Activated naive CD8-positive, alpha-beta T cell treated with anti-CD3 and anti-CD28 coated beads, Interleukin-2, amount 10 ng/mL, durations not matched to agents 7 days and 5 days (primary cell): ENCODE measurements around the gene ZNF678. TPM values are rescaled to one million over a fixed set of nuclear protein-coding genes. Genes with fewer than 3 reads are reported as not detected.

Experiments
- ATAC-seq: fragments of 150-1000 bp; cut with Tn5 transposase; one replicate; pipeline ENCODE4 v1.10.0; 2021; ENCODE audit warnings: low read depth, moderate library complexity
- POLR2A ChIA-PET: fragments of 350-600 bp; sonication (Branson Sonifier 250); formaldehyde crosslinking; loops from one replicate; lab custom pipeline; 2021; ENCODE audit warnings: antibody characterized with exemption; lab: Charles Lee
- DNase-seq: peaks from one replicate; pipeline ENCODE4 v3.0.0; 2021
- H3K27ac Mint-ChIP-seq: one replicate; pipeline ENCODE4 v1.8.0; 2022; ENCODE audit warnings: mild to moderate bottlenecking, mixed read lengths
- H3K27me3 Mint-ChIP-seq: one replicate; pipeline ENCODE4 v1.8.0; 2022; ENCODE audit warnings: mild to moderate bottlenecking, moderate library complexity, mixed read lengths
- H3K36me3 Mint-ChIP-seq: one replicate; pipeline ENCODE4 v1.8.0; 2021; ENCODE audit warnings: mild to moderate bottlenecking, mixed read lengths
- H3K4me1 Mint-ChIP-seq: one replicate; pipeline ENCODE4 v1.8.0; 2021; ENCODE audit warnings: mixed read lengths
- H3K4me3 Mint-ChIP-seq: one replicate; pipeline ENCODE4 v1.8.0; 2022; ENCODE audit warnings: mild to moderate bottlenecking, moderate library complexity, mixed read lengths
- H3K9me3 Mint-ChIP-seq: one replicate; pipeline ENCODE4 v1.8.0; 2021; ENCODE audit warnings: mixed read lengths
- total RNA-seq, 2 experiments: library from RNA; stranded (reverse); gene quantifications; one replicate each; pipeline ENCODE4 v1.2.3, GENCODE V29; 2021

The ZNF678 gene
- total RNA-seq: 1 to 10 TPM; 6.9 to 7.3 TPM

GRCh38 chr1:227563324-227564201, at the start of gene ZNF678:
ZNF678 (plus strand) TSS chr1:227563556; CDS start chr1:227650992, 87,436 bp downstream.
- Mint-ChIP-seq H3K9me3 (peaks cover 12% of the 10 kb centered on the region), H3K36me3 (peaks cover 26% of the 10 kb centered on the region)

DNA sequence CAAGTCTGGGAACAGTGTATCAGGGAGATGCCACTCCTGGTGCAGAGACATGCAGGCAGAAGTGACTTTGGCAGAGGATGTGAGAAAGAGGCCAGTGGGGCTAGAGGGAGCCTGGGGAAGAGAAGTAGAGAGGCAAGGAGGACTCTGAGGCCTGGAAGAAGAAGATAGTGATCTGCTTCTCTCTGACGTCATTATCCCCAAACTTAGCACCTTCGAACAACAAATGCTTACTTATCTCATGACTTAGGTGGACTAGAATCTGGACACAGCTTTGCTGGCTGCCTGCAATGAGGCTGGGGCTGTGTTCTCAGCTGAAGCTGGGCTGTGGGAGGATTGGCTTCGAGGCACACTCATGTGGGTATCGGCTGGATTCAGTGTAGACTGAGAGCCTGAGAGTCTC, 44.5 kb upstream of the ZNF678 start:
- peaks cover 1% of the 10 kb centered on the region for H3K9me3 Mint-ChIP-seq
- H3K36me3 Mint-ChIP-seq: no peaks in the 10 kb centered on the region
- H3K4me1 Mint-ChIP-seq: no peaks in the 10 kb centered on the region
- H3K27ac Mint-ChIP-seq: no peak overlapping the region
- peaks cover 8% of the 10 kb centered on the region for H3K27me3 Mint-ChIP-seq
- no peak overlapping the region for H3K4me3 Mint-ChIP-seq
- DNase-seq (no peak), ATAC-seq (no peak)
- POLR2A ChIA-PET: no interaction called here

More at GRCh38 chr1:227563324-227564201, at the start of gene ZNF678:
- Mint-ChIP-seq H3K27ac (peak within 1 kb of the TSS; percentile 87), H3K4me1 (peaks cover 11% of the 10 kb centered on the region), H3K4me3 (peak within 1 kb of the TSS; percentile 94), H3K27me3 (peaks cover 25% of the 10 kb centered on the region)
- ATAC-seq: peak; percentile 92
- POLR2A ChIA-PET: interaction anchor here (1.1 to 1.5 kb wide), 2 partner anchors 16 to 21 kb away, joined by 3 to 7 read pairs; no protein-coding TSS in a partner anchor
- peak; percentile 79 for DNase-seq

DNA sequence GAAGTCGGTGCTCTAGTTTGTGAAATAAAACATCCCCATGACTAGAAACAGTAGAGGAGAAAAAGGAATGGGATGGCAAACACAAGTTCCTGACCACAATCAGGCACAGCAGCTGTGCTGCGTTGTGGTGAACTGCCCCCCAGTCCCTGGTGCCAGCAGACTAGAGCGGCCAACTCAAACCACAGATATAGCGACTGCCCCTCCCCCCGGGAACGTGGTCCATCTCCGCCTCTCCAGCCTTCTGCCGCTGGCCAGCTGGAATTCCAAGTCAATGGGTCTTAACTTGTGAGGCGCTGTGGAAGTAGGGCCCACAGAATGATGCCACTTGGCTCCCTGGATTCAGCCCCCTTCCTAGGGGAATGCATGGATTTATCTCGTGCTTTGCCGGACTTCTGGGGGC, 41.6 kb upstream of the ZNF678 start:
- Mint-ChIP-seq H3K36me3 (no peaks in the 10 kb centered on the region), H3K4me3 (no peak overlapping the region), H3K4me1 (no peaks in the 10 kb centered on the region), H3K27ac (no peak overlapping the region), H3K27me3 (peaks cover 3% of the 10 kb centered on the region), H3K9me3 (peaks cover 6% of the 10 kb centered on the region)
- POLR2A ChIA-PET: no interaction called here
- ATAC-seq: no peak
- DNase-seq: no peak

DNA sequence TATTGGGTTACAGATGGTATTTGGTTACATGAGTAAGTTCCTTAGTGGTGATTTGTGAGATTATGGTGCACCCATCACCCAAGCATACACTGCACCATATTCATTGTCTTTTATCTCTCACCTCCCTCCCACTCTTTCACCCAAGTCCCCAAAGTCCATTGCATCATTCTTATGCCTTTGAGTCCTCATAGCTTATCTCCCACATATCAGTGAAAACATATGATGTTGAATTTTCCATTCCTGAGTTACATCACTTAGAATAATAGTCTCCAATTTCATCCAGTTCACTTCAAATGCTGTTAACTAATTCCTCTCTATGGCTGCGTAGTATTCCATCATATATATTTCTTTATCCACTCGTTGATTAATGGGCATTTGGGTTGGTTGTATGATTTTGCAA, 36.8 kb upstream of the ZNF678 start:
- Mint-ChIP-seq H3K4me3 (no peak overlapping the region), H3K4me1 (no peaks in the 10 kb centered on the region), H3K27me3 (peaks cover 2% of the 10 kb centered on the region), H3K36me3 (no peaks in the 10 kb centered on the region), H3K27ac (no peak overlapping the region), H3K9me3 (peaks cover 28% of the 10 kb centered on the region)
- ATAC-seq (no peak), DNase-seq (no peak)
- POLR2A ChIA-PET: no interaction called here

- POLR2A ChIA-PET: no interaction called here
- Mint-ChIP-seq H3K27ac (no peak overlapping the region), H3K4me3 (no peak overlapping the region), H3K36me3 (no peaks in the 10 kb centered on the region), H3K9me3 (peaks cover 25% of the 10 kb centered on the region), H3K27me3 (peaks cover 5% of the 10 kb centered on the region), H3K4me1 (no peaks in the 10 kb centered on the region)
- ATAC-seq: no peak
- no peak for DNase-seq
Measured at GRCh38 chr1:227532019-227532619, 31.2 kb upstream of the ZNF678 start.

DNA sequence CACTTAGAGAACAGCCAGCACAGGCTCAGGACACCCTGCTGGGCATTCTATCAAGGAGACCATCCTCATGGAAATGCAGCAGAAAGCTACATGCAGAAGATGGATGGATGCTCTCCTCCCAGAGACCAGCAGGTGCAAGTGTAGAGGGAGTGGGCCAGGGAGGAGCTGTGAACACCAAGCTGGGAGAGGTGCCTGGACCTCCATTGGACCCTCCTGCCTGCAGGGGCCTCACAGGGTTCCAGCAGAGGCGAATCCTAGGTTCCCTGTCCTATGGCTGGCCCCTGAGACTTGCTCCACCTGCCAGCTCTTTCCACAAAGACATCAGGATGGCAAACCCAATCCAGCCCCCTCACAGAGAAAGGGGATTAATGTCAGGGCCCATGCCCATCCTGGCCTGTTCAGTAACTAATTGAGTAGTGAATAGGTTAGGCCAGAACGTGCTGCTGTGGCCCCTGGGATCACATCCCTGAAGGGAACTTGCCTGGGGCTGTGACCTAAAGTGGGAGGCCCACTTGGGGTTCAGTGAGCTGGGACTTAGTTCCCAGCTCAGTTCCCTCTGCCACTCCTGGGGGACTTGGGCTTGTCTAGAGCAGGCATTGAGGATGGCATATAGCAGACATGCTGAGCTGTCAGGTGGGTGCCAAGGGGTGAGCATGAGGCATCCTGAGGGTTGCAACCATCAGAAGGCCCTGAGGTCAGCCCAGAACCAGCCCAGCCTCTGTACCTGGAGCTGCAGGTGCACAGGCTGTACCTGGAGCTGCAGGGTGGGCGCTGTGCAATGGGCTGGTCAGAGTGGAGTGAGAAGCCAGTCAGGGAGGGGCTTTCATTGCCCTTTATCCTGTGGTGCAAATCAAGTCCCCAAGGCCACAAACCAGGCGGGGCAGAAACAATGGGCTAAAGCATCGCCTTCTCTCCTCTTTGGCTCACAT, 22.9 kb upstream of the ZNF678 start:
- peaks cover 1% of the 10 kb centered on the region for H3K27me3 Mint-ChIP-seq
- no peak overlapping the region for H3K27ac Mint-ChIP-seq
- no peak overlapping the region for H3K4me3 Mint-ChIP-seq
- DNase-seq (no peak), ATAC-seq (no peak)
- no peaks in the 10 kb centered on the region for H3K36me3 Mint-ChIP-seq
- no peaks in the 10 kb centered on the region for H3K9me3 Mint-ChIP-seq
- peaks cover 3% of the 10 kb centered on the region for H3K4me1 Mint-ChIP-seq
- POLR2A ChIA-PET: no interaction called here

GRCh38 chr1:227541129-227541528, 22.2 kb upstream of the ZNF678 start:
- POLR2A ChIA-PET: no interaction called here
- Mint-ChIP-seq H3K9me3 (no peaks in the 10 kb centered on the region), H3K27ac (no peak overlapping the region), H3K4me3 (peak overlapping the region; percentile 19), H3K36me3 (no peaks in the 10 kb centered on the region), H3K27me3 (no peaks in the 10 kb centered on the region), H3K4me1 (peaks cover 3% of the 10 kb centered on the region)
- ATAC-seq (no peak), DNase-seq (no peak)

DNA sequence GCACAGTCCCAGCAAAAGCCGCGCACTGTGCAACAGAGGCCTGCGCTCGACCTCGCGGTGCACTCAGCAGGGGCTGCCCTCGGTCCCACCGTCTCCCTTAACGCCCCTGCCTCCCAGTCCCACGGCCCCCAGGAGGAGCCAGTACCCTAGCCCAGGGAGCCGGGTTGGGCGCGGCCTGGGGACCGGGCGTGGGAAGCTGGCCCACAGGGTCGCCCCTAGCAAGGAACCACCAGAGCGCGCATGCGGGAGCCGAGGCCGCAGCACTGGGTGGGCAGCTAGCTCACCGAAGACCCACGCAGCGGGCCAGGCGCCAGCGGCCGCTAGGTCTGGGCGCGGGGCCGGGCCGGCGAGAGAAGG, 21.6 kb upstream of the ZNF678 start:
- Mint-ChIP-seq H3K27me3 (no peaks in the 10 kb centered on the region), H3K4me1 (peaks cover 3% of the 10 kb centered on the region), H3K4me3 (no peak overlapping the region), H3K36me3 (no peaks in the 10 kb centered on the region), H3K9me3 (no peaks in the 10 kb centered on the region), H3K27ac (no peak overlapping the region)
- POLR2A ChIA-PET: no interaction called here
- DNase-seq: no peak
- ATAC-seq: no peak

DNA sequence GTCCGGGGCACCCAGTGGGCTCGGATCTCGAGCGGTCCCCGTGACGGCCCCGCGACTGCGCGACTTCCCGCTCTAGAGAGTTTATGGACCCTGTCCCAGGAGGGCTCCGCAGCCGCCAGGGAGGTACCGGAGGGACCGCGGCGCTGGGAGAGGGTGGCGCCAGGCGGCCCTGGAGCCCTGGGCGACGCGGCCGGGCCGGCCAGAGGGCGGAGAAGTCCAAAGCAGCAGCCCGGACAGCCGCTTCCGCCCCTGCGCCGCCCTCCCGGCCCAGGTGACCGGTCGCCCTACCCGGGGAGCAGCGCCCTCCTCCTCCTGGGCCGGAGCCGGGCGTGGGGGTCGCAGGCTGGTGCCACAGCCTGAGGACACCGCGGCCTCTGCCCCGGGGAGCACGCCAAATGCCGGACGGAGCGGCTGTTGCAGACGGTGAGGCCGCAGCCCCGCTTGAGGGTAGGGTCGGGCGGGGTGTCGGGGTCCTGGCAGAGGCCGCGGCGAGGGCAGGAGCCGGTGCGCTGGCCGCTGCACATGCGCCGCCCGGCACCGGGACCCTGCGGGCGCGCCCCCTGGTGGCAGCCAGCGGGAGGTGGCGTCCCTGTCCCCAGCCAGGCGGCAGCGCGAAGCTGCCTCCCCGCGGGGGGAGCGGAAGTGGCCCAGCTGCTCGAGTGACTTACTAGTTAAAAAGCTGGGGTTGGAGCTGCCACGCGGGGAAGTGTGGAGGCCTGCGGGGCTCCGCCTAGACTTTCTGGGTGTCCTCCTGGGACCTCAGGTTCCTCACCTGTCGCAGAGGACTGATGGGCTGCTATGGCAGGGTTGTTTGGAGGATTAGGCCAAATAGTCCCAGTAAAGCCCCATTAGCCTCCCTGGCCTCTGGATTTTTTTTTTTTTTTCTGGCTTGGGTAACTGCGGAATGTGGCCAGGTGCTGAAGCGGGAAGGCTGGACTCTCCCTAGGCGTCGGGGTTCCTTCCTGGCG, 20.9 kb upstream of the ZNF678 start:
- H3K27me3 Mint-ChIP-seq: no peaks in the 10 kb centered on the region
- POLR2A ChIA-PET: interaction anchor here (0.9 kb wide), 1 partner anchor 21 kb away, joined by 7 read pairs; the partner anchor contains the start of gene ZNF678
- H3K9me3 Mint-ChIP-seq: no peaks in the 10 kb centered on the region

GRCh38 chr1:227543283-227544066, 19.9 kb upstream of the ZNF678 start:
- H3K4me3 Mint-ChIP-seq: peak overlapping the region; percentile 13
- H3K4me1 Mint-ChIP-seq: peaks cover 3% of the 10 kb centered on the region
- no peak for DNase-seq
- no peaks in the 10 kb centered on the region for H3K27me3 Mint-ChIP-seq
- POLR2A ChIA-PET: no interaction called here
- no peaks in the 10 kb centered on the region for H3K9me3 Mint-ChIP-seq
- no peak for ATAC-seq
- peak overlapping the region; percentile 60 for H3K27ac Mint-ChIP-seq
- H3K36me3 Mint-ChIP-seq: no peaks in the 10 kb centered on the region

More for the DNA sequence above, 20.9 kb upstream of the ZNF678 start:
- Mint-ChIP-seq H3K27ac (peak overlapping the region; percentile 60), H3K4me3 (peak overlapping the region; percentile 13), H3K36me3 (no peaks in the 10 kb centered on the region), H3K4me1 (peaks cover 3% of the 10 kb centered on the region)
- ATAC-seq (peak; percentile 98), DNase-seq (peak; percentile 95)

GRCh38 chr1:227544067-227545050, 19.0 kb upstream of the ZNF678 start:
- H3K4me3 Mint-ChIP-seq: no peak overlapping the region
- H3K4me1 Mint-ChIP-seq: peaks cover 3% of the 10 kb centered on the region
- H3K9me3 Mint-ChIP-seq: no peaks in the 10 kb centered on the region
- no peaks in the 10 kb centered on the region for H3K36me3 Mint-ChIP-seq
- no peak for ATAC-seq
- H3K27me3 Mint-ChIP-seq: no peaks in the 10 kb centered on the region
- no peak overlapping the region for H3K27ac Mint-ChIP-seq
- POLR2A ChIA-PET: no interaction called here
- DNase-seq: no peak
